GM18867 (cell line): ENCODE data around the gene PAX6.

Experiments
- ATAC-seq: cut with Tn5 transposase; IDR thresholded peaks from one replicate; pipeline ENCODE4 v1.9.1; 2021; ENCODE audit warnings: mild to moderate bottlenecking, moderate library complexity; ENCODE audit not compliant: unreplicated experiment

PAX6 gene

GRCh38 chr11:31799435-31800397, 11.4 kb downstream of the PAX6 start:
- no peak for ATAC-seq

GRCh38 chr11:31798554-31799434, 12.3 kb downstream of the PAX6 start:
- ATAC-seq, result peak; percentile 41

- ATAC-seq, result no peak
Measured at GRCh38 chr11:31798057-31798553, 13.0 kb downstream of the PAX6 start.

GRCh38 chr11:31797190-31798056, 13.7 kb downstream of the PAX6 start:
- ATAC-seq, result no peak

- ATAC-seq, result no peak
Measured at GRCh38 chr11:31796499-31797189, 14.5 kb downstream of the PAX6 start.

- no peak for ATAC-seq
Measured at GRCh38 chr11:31795706-31796498, 15.2 kb downstream of the PAX6 start.

- ATAC-seq, result no peak
Measured at GRCh38 chr11:31794548-31794947, 16.6 kb downstream of the PAX6 start.

GRCh38 chr11:31793264-31793663, 17.9 kb downstream of the PAX6 start:
- no peak for ATAC-seq

GRCh38 chr11:31792456-31792855, 18.7 kb downstream of the PAX6 start:
- no peak for ATAC-seq

GRCh38 chr11:31792036-31792435, 19.1 kb downstream of the PAX6 start:
- ATAC-seq, result no peak

GRCh38 chr11:31790649-31791048, 20.5 kb downstream of the PAX6 start:
- ATAC-seq, result no peak

- no peak for ATAC-seq
Measured at GRCh38 chr11:31788085-31788484, 23.0 kb downstream of the PAX6 start.

- ATAC-seq, result no peak
Measured at GRCh38 chr11:31786996-31787685, 24.0 kb downstream of the PAX6 start.

- ATAC-seq, result no peak
Measured at GRCh38 chr11:31784611-31785010, 26.5 kb downstream of the PAX6 start.

GRCh38 chr11:31783252-31783651, 27.9 kb downstream of the PAX6 start:
- no peak for ATAC-seq

GRCh38 chr11:31782257-31782656, 28.9 kb downstream of the PAX6 start:
- ATAC-seq, result no peak

- ATAC-seq, result no peak
Measured at GRCh38 chr11:31780480-31780971, 30.6 kb downstream of the PAX6 start.

GRCh38 chr11:31780078-31780477, 31.0 kb downstream of the PAX6 start:
- ATAC-seq, result no peak
